HEK293T (cell line): ENCODE data around the gene ANXA7.
"Not testable (repeated sequence)": the region's sequence is repeated elsewhere in the genome, so short reads cannot be mapped to it uniquely, and the experiment has no call there.

Experiments
- CTCF ChIA-PET: fragments of 350-600 bp; formaldehyde crosslinking; extraction: SDS; loops from one replicate; lab custom pipeline; 2021; ENCODE audit warnings: antibody characterized with exemption, inconsistent platforms; lab: Yijun Ruan, JAX
- POLR2A ChIA-PET: fragments of 350-600 bp; formaldehyde crosslinking; extraction: SDS; loops from one replicate; lab custom pipeline; 2020; ENCODE audit warnings: antibody characterized with exemption, inconsistent platforms; lab: Yijun Ruan, JAX
- DNase-seq: peaks from one replicate; pipeline ENCODE4 v3.0.0; 2012; ENCODE audit warnings: mixed read lengths; ENCODE audit errors: extremely low spot score
- ARNT ChIP-seq: fragments of 450-650 bp; IDR thresholded peaks from 2 replicates; pipeline ENCODE4 v1.6.1; 2017; ENCODE audit warnings: mild to moderate bottlenecking
- BHLHE40 ChIP-seq: fragments of 450-650 bp; IDR thresholded peaks from 2 replicates; pipeline ENCODE4 v1.6.1; 2016; ENCODE audit warnings: mild to moderate bottlenecking, moderate library complexity, borderline replicate concordance
- CTBP1 ChIP-seq: fragments of 450-650 bp; IDR thresholded peaks from 2 replicates; pipeline ENCODE4 v1.6.1; 2016; ENCODE audit warnings: borderline replicate concordance
- ELF4 ChIP-seq: fragments of 450-650 bp; IDR thresholded peaks from 2 replicates; pipeline ENCODE4 v1.6.1; 2017; ENCODE audit warnings: antibody characterized with exemption
- FOXA1 ChIP-seq: fragments of 450-650 bp; IDR thresholded peaks from 2 replicates; pipeline ENCODE4 v1.6.1; 2016; ENCODE audit warnings: mild to moderate bottlenecking
- FOXK2 ChIP-seq: fragments of 450-650 bp; IDR thresholded peaks from 2 replicates; pipeline ENCODE4 v1.6.1; 2016; ENCODE audit warnings: mild to moderate bottlenecking
- FOXM1 ChIP-seq: fragments of 450-650 bp; IDR thresholded peaks from 2 replicates; pipeline ENCODE4 v1.6.1; 2017; ENCODE audit warnings: mild to moderate bottlenecking, borderline replicate concordance
- HDGF ChIP-seq: fragments of 450-650 bp; IDR thresholded peaks from 2 replicates; pipeline ENCODE4 v1.6.1; 2017; ENCODE audit warnings: antibody characterized with exemption, borderline replicate concordance
- L3MBTL2 ChIP-seq: fragments of 450-650 bp; conservative IDR thresholded peaks from 2 replicates; pipeline ENCODE4 v1.6.1; 2016; ENCODE audit warnings: mild to moderate bottlenecking
- LEF1 ChIP-seq: fragments of 450-650 bp; IDR thresholded peaks from 2 replicates; pipeline ENCODE4 v1.6.1; 2017; ENCODE audit warnings: mild to moderate bottlenecking, borderline replicate concordance
- NFRKB ChIP-seq: fragments of 450-650 bp; IDR thresholded peaks from 2 replicates; pipeline ENCODE4 v1.6.1; 2016; ENCODE audit warnings: mild to moderate bottlenecking, moderate library complexity
- PKNOX1 ChIP-seq: fragments of 450-650 bp; IDR thresholded peaks from 2 replicates; pipeline ENCODE4 v1.6.1; 2016
- SP1 ChIP-seq: fragments of 450-650 bp; IDR thresholded peaks from 2 replicates; pipeline ENCODE4 v1.6.1; 2017
- SUZ12 ChIP-seq: fragments of 450-650 bp; IDR thresholded peaks from 2 replicates; pipeline ENCODE4 v1.6.1; 2016; ENCODE audit warnings: mild to moderate bottlenecking
- TARDBP ChIP-seq: fragments of 450-650 bp; IDR thresholded peaks from 2 replicates; pipeline ENCODE4 v1.6.1; 2016
- ZNF384 ChIP-seq: fragments of 450-650 bp; IDR thresholded peaks from 2 replicates; pipeline ENCODE4 v1.6.1; 2016

ANXA7 gene

GRCh38 chr10:73340121-73340520, 73.7 kb downstream of the ANXA7 start:
- POLR2A ChIA-PET: interaction anchor here (1.5 kb wide), 1 partner anchor 19 kb away, joined by 5 read pairs; the partner anchor contains the start of gene CFAP70
- TF ChIP-seq ELF4 (no peak), TARDBP (no peak), HDGF (no peak), PKNOX1 (no peak), FOXA1 (no peak), CTBP1 (no peak), ARNT (no peak), ZNF384 (no peak), FOXK2 (no peak), SUZ12 (no peak), SP1 (no peak)
- CTCF ChIA-PET: no interaction called here
- no peak for DNase-seq

- TF ChIP-seq TARDBP: no peak
- no peak for TF ChIP-seq ZNF384
- no peak for TF ChIP-seq L3MBTL2
- TF ChIP-seq NFRKB: no peak
- TF ChIP-seq FOXM1: no peak
- TF ChIP-seq SP1: no peak
- TF ChIP-seq FOXK2: no peak
- TF ChIP-seq SUZ12: no peak
- no peak for TF ChIP-seq PKNOX1
- no peak for TF ChIP-seq ELF4
- no peak for TF ChIP-seq FOXA1
- no peak for TF ChIP-seq HDGF
- TF ChIP-seq LEF1: no peak
- TF ChIP-seq BHLHE40: no peak
- TF ChIP-seq ARNT: no peak
- no peak for TF ChIP-seq CTBP1
Measured at GRCh38 chr10:73339436-73339835, 74.4 kb downstream of the ANXA7 start.

GRCh38 chr10:73338801-73339368, 75.0 kb downstream of the ANXA7 start:
- ChIA-PET POLR2A (no interaction called here), CTCF (no interaction called here)
- DNase-seq: no peak
- TF ChIP-seq HDGF (no peak), ARNT (no peak), FOXA1 (no peak), FOXM1 (no peak), NFRKB (no peak), LEF1 (no peak), PKNOX1 (no peak), BHLHE40 (no peak), TARDBP (no peak), L3MBTL2 (no peak), SP1 (no peak), FOXK2 (no peak), CTBP1 (no peak)

More at GRCh38 chr10:73339436-73339835, 74.4 kb downstream of the ANXA7 start:
- DNase-seq: no peak
- POLR2A ChIA-PET: interaction anchor here (1.5 kb wide), 1 partner anchor 20 kb away, joined by 5 read pairs; the partner anchor contains the start of gene CFAP70
- CTCF ChIA-PET: no interaction called here

- no peak for DNase-seq
- no peak for TF ChIP-seq ZNF384
- TF ChIP-seq L3MBTL2: no peak
- no peak for TF ChIP-seq NFRKB
- TF ChIP-seq ELF4: no peak
- TF ChIP-seq BHLHE40: no peak
- TF ChIP-seq ARNT: no peak
- TF ChIP-seq FOXA1: no peak
- no peak for TF ChIP-seq SUZ12
- no peak for TF ChIP-seq LEF1
- TF ChIP-seq FOXM1: no peak
- TF ChIP-seq HDGF: no peak
- no peak for TF ChIP-seq FOXK2
- no peak for TF ChIP-seq SP1
- no peak for TF ChIP-seq TARDBP
- no peak for TF ChIP-seq CTBP1
- no peak for TF ChIP-seq PKNOX1
- ChIA-PET POLR2A (interaction anchor here (1.3 to 2.0 kb wide), 2 partner anchors 25 to 86 kb away, joined by 3 to 5 read pairs; partner anchors contain the start of genes CFAP70 and DNAJC9), CTCF (no interaction called here)
Measured at GRCh38 chr10:73333202-73333601, 80.7 kb downstream of the ANXA7 start.

- POLR2A ChIA-PET: interaction anchor here (1.3 to 2.0 kb wide), 2 partner anchors 26 to 86 kb away, joined by 3 to 5 read pairs; partner anchors contain the start of genes CFAP70 and DNAJC9
- TF ChIP-seq L3MBTL2 (no peak), BHLHE40 (no peak), SP1 (no peak), HDGF (no peak), TARDBP (no peak), ARNT (no peak)
- CTCF ChIA-PET: no interaction called here
Measured at GRCh38 chr10:73332379-73332778, 81.5 kb downstream of the ANXA7 start.

GRCh38 chr10:73328523-73328922, 85.3 kb downstream of the ANXA7 start:
- POLR2A ChIA-PET: not testable (repeated sequence)

More at GRCh38 chr10:73332379-73332778, 81.5 kb downstream of the ANXA7 start:
- no peak for DNase-seq

GRCh38 chr10:73325290-73325689, 88.6 kb downstream of the ANXA7 start:
- CTCF ChIA-PET, DNase-seq, POLR2A ChIA-PET: not testable (repeated sequence)

More at GRCh38 chr10:73328523-73328922, 85.3 kb downstream of the ANXA7 start:
- CTCF ChIA-PET, DNase-seq: not testable (repeated sequence)
